Ovary (tissue), 9 donors: ENCODE data around the gene C8A. TPM values are rescaled to one million over a fixed set of nuclear protein-coding genes. Genes with fewer than 3 reads are reported as not detected.

Experiments
- DNase-seq, 5 donors: peaks; one replicate each; pipeline ENCODE4 v3.0.0-alpha.2; 2019 to 2020
- H3K27ac ChIP-seq, 2 donors: fragments of 200-600 bp; one replicate each; pipeline versions ENCODE4 v1.5.1 to v1.8.0; 2019 to 2022
- H3K27me3 ChIP-seq: fragments of 200-600 bp; one replicate; pipeline ENCODE4 v1.8.0; 2022
- H3K36me3 ChIP-seq: fragments of 200-600 bp; sonication (generic); one replicate; pipeline ENCODE4 v1.5.1; 2019
- H3K4me1 ChIP-seq: one replicate; pipeline ENCODE4 v1.8.1; 2013; ENCODE audit warnings: mild to moderate bottlenecking, moderate library complexity; ENCODE audit not compliant: insufficient read depth
- H3K4me3 ChIP-seq: fragments of 200-600 bp; sonication (generic); one replicate; pipeline ENCODE4 v1.5.1; 2017
- H3K9me3 ChIP-seq, 2 donors: fragments of 200-600 bp in 1 of 2; sonication (generic) in 1 of 2; one replicate each; pipeline versions ENCODE4 v1.5.1 to v1.8.1; 2013 to 2019; ENCODE audit warnings: mild to moderate bottlenecking in 1 of 2, moderate library complexity in 1 of 2
- CTCF ChIP-seq, 3 donors: fragments of 450-650 bp in 2 of 3; fragments of 200-600 bp in 1 of 3; IDR thresholded peaks; one replicate each; pipeline versions ENCODE4 v1.5.1 to v1.8.0; 2016 to 2022; ENCODE audit warnings: antibody characterized with exemption in 3 of 3, mild to moderate bottlenecking in 1 of 3
- EP300 ChIP-seq: sonication (generic); formaldehyde crosslinking; IDR thresholded peaks from one replicate; pipeline ENCODE4 v1.6.1; 2017; ENCODE audit warnings: antibody characterized with exemption
- POLR2A ChIP-seq: fragments of 450-650 bp; IDR thresholded peaks from one replicate; pipeline ENCODE4 v1.6.1; 2017; ENCODE audit warnings: antibody characterized with exemption, mild to moderate bottlenecking, moderate library complexity
- WGBS, 3 donors: extraction: QIAGEN DNeasy Blood & Tissue Kit in 1 of 3; methylation state at CpG; one replicate each; pipeline versions ENCODE4 v1.1.5 to v1.1.7; 2013 to 2017; 5-methylcytosine and 5-hydroxymethylcytosine counted together
- intact Hi-C, 4 donors: fragments of 100-400 bp; cut with DNase I; formaldehyde crosslinking; loops; one replicate each; pipeline versions ENCODE4 v1.11.0 to v1.15.1; 2022 to 2023
- polyA plus RNA-seq, 2 donors: library from polyadenylated mRNA; stranded (reverse); fragments of 200-250 nt in 1 of 2; fragments of 350-450 nt in 1 of 2; fragmentation: Illumina TruSeq in 1 of 2; extraction: RNeasy Lipid Tissue Mini Kit (QIAGEN cat#74804) in 1 of 2; gene quantifications; one replicate each; pipeline ENCODE4 v1.2.3, GENCODE V29; 2013 to 2014
- total RNA-seq, 7 donors: library from RNA; depleted of rRNA in 2 of 7; stranded (reverse); fragments of >200 nt in 2 of 7; fragmentation: NEBNext Ultra II Directional in 3 of 7; extraction: Animal tissue kit (Norgen Biotek cat#: 25700) in 3 of 7; gene quantifications; one replicate each; pipeline versions ENCODE4 v1.1.0 to v1.2.4, GENCODE V29; 2016 to 2023
- donor health status: DM: no; HTN: no; CAD: no; lungs with moderate emphysema.
- donor health status: DM: no; HTN: no; CAD: no.
- donor health status: Bipolar disorder and iron deficiency.
- donor health status: DM: yes; HTN: yes; CAD: no.
- donor health status: DM: no; HTN: no; CAD: no.
- donor health status: DM: yes; HTN: yes; CAD: no.

The C8A gene
- total and polyA plus RNA-seq, 9 donors, result 0.08 TPM; not detected in 8

GRCh38 chr1:56850922-56851321, 3.7 kb upstream of the C8A start:
- no peak overlapping the region for H3K4me3 ChIP-seq
- no peak for TF ChIP-seq EP300
- TF ChIP-seq CTCF (IDR thresholded peaks at IDR 0.05), result no peak
- no peak for TF ChIP-seq POLR2A
- intact Hi-C loops, result no loop called here
- H3K27ac ChIP-seq, result no peak overlapping the region
- no peaks in the 10 kb centered on the region for H3K36me3 ChIP-seq
- no peaks in the 10 kb centered on the region for H3K27me3 ChIP-seq
- no peaks in the 10 kb centered on the region for H3K4me1 ChIP-seq
- no peaks in the 10 kb centered on the region for H3K9me3 ChIP-seq
- no peak for DNase-seq
- 54 to 71% (median 56%) methylated on average over 5 of the region's 5 CpGs for WGBS, 3 donors

DNA sequence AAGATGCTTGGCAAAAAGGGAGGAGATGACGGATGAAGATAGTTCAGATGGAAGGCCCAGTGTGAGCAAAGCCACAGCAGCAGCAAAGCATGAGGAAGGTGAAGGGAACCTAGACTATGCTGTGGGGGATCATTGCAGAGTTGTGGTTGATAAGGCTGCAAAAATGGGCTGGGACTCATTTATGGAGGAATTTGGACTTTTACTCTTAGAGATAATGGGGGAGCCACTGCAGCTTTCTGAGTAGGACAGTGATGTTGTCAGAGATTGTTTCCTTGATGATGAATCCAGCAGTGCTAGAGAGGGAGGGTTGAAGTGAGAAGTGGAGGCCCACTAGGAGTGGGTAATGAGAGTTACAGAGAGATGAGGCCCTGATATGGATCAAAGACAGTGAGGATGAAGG, 2.1 kb upstream of the C8A start:
- TF ChIP-seq POLR2A, result no peak
- TF ChIP-seq CTCF (IDR thresholded peaks at IDR 0.05), result no peak
- no peak for TF ChIP-seq EP300
- H3K4me3 ChIP-seq, result no peak overlapping the region
- H3K9me3 ChIP-seq, result no peaks in the 10 kb centered on the region
- no peaks in the 10 kb centered on the region for H3K27me3 ChIP-seq
- WGBS, 3 donors, result 0 to 39% (median 0%) methylated on average over 1 of the region's 1 CpG
- DNase-seq, result no peak
- H3K4me1 ChIP-seq, result no peaks in the 10 kb centered on the region
- H3K27ac ChIP-seq, result no peak overlapping the region
- H3K36me3 ChIP-seq, result no peaks in the 10 kb centered on the region
- intact Hi-C loops, result no loop called here

DNA sequence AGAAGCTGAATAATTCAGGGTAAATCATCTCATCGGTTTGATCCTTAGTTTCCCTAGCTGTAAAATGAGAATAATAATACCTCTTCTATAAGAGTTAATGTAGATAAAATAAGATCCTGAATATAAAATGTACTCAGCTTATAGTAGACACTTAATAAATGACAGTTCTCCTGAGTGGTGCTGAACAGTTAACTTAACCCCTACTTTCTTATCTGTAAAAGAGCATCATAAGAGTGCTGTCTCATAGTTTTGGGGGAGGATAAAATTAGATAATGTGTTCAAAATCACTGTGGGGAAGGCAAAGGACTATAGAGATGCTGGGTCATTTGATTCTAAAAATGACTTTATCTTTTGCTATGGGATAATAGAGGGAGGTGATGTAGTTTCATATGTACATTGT, 593 bp downstream of the C8A start:
- no peak overlapping the region for H3K4me3 ChIP-seq
- DNase-seq, result no peak
- TF ChIP-seq CTCF (IDR thresholded peaks at IDR 0.05) (no peak), POLR2A (no peak), EP300 (no peak)
- 51 to 75% (median 53%) methylated on average over 1 of the region's 1 CpG for WGBS, 3 donors
- no peak overlapping the region for H3K27ac ChIP-seq
- H3K27me3 ChIP-seq, result no peaks in the 10 kb centered on the region
- no peaks in the 10 kb centered on the region for H3K9me3 ChIP-seq
- no peaks in the 10 kb centered on the region for H3K4me1 ChIP-seq
- intact Hi-C loops, result no loop called here
- no peaks in the 10 kb centered on the region for H3K36me3 ChIP-seq

- H3K36me3 ChIP-seq, result no peaks in the 10 kb centered on the region
- no peaks in the 10 kb centered on the region for H3K9me3 ChIP-seq
- no peaks in the 10 kb centered on the region for H3K27me3 ChIP-seq
- no peak for TF ChIP-seq CTCF (IDR thresholded peaks at IDR 0.05)
- H3K4me1 ChIP-seq, result no peaks in the 10 kb centered on the region
- no peak for DNase-seq
- intact Hi-C loops, result no loop called here
- no peak overlapping the region for H3K27ac ChIP-seq
- no peak overlapping the region for H3K4me3 ChIP-seq
These were observed 1.6 kb downstream of the C8A start for GRCh38 chr1:56856186-56856585.

- Histone ChIP-seq H3K4me3 (no peak overlapping the region), H3K27ac (no peak overlapping the region), H3K27me3 (no peaks in the 10 kb centered on the region), H3K36me3 (no peaks in the 10 kb centered on the region), H3K4me1 (no peaks in the 10 kb centered on the region), H3K9me3 (no peaks in the 10 kb centered on the region)
- no peak for TF ChIP-seq CTCF (IDR thresholded peaks at IDR 0.05)
- TF ChIP-seq EP300, result no peak
- no peak for TF ChIP-seq POLR2A
- DNase-seq, result no peak
- intact Hi-C loops, result no loop called here
These were observed 4.7 kb downstream of the C8A start for GRCh38 chr1:56859287-56859686.
